GM18858 (cell line): ENCODE results near the gene MYADM.

Experiments
- ATAC-seq: cut with Tn5 transposase; IDR thresholded peaks from one replicate; pipeline ENCODE4 v1.9.1; 2021; ENCODE audit not compliant: unreplicated experiment

The MYADM gene

DNA sequence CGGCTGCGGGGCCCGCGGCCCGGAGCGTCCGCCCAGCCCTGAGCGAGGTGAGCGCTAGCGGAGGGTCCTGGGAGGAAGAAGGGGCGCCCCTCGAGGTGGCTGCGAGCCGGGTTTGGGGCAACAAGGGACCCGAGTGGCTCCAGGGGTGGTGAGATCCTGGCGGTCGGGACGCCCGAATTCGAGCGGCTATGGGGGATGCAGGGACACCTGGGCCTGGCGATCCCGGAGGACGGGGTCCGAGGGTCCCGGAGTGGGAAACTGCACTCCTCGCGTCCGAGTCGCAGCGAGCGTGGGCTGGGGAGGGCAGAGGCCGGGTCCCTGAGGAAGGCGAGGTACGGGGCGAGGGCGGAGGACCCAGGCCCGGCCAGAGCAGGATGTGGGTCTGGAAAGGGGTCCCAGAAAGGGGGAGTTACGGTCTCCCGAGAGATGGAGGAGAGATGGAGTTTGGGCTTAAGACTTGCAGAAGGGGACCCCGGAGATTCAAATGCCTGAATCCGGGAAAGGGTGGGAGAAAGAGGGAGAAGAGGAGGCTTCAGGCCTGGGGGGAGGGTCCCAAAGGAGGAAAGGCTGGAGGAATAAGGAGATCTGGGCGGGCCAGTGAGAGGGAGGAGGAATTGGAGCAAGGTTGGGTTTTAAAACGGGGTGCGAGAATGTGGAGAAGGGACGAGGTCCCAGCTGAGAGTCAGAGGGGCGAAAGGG lies 41.9 kb downstream of the MYADM start:
- ATAC-seq: no peak

DNA sequence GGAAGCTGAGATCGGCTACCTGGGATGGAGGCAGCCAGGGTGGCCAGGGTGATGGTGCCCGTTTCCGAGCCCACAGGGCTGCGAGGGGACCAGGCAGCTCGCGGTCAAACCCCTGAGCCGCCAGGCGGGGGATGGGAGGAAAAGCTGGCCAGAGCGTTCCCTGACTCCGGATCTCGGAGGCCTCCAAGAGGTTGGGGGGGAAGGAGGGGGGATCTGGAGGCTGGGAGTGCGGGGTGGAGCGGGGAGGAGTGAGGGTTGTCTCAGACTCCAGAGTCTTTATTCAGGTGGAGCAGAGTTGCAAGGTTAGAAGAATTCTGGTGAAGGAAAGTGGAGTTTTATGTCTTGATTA lies 42.5 kb downstream of the MYADM start:
- ATAC-seq: no peak

GRCh38 chr19:53912653-53913052 lies 45.0 kb downstream of the MYADM start:
- ATAC-seq: no peak

GRCh38 chr19:53915000-53915399 lies 47.3 kb downstream of the MYADM start:
- no peak for ATAC-seq

GRCh38 chr19:53916004-53916403 lies 48.3 kb downstream of the MYADM start:
- ATAC-seq: no peak

DNA sequence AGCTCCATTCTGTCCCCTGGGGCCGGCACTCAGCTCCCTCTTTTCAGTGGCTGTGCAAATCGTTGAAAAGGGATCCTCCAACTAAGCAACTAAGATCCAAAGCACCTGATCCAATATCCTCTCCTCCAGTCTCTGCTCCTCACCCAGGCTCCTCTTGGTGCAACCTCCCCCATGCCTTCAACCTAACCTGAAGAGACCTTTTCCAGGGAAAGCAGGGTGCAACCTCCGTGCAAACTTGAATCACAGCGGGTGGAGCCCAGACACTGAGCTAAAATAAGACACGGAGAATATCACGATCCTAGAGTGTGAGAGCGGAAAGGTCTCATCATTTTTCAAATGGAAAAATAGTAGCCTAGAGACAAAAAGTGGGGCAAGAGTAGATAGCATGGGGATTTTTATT lies 49.7 kb downstream of the MYADM start:
- no peak for ATAC-seq
